ENCODE data around the gene WWC1. TPM values are rescaled to one million over a fixed set of nuclear protein-coding genes. Genes with fewer than 3 reads are reported as not detected.

The WWC1 gene
- total and polyA plus RNA-seq, 10 of the 15 experiments (the other 5 are each of a cell fraction or from before 2014, with no cell fraction given), result 0.50 to 7.8 (median 2.5) TPM

DNA sequence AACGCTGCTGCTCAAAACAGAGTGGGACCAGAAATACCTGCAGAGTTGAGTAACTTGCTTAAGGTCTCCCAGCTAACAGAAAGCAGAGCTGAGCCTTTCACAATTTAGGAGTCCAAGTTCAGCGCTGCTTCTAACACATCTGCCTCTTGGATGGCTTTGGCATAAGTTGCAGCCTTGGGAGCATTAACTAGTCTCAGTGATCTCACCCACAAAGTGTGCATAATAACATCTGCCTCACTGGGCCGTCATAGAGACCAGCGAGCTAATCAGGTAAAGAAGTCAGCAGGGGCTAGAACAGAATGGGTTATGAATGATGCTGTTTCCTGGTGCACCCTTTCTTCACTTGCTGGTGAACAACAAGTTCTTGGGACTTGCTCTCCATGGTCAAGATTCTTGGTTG is 36.5 kb downstream of the WWC1 start:
- in situ Hi-C loops (cut with MboI), result no loop called here
- ATAC-seq (no peak), FAIRE-seq (no peak), DNase-seq (ENCODE audit: low read depth, low spot score) (no peak)
- intact Hi-C loops (cut with micrococcal nuclease; ENCODE audit: unreplicated experiment), result no loop called here
- TF ChIP-seq, protein P1, sequence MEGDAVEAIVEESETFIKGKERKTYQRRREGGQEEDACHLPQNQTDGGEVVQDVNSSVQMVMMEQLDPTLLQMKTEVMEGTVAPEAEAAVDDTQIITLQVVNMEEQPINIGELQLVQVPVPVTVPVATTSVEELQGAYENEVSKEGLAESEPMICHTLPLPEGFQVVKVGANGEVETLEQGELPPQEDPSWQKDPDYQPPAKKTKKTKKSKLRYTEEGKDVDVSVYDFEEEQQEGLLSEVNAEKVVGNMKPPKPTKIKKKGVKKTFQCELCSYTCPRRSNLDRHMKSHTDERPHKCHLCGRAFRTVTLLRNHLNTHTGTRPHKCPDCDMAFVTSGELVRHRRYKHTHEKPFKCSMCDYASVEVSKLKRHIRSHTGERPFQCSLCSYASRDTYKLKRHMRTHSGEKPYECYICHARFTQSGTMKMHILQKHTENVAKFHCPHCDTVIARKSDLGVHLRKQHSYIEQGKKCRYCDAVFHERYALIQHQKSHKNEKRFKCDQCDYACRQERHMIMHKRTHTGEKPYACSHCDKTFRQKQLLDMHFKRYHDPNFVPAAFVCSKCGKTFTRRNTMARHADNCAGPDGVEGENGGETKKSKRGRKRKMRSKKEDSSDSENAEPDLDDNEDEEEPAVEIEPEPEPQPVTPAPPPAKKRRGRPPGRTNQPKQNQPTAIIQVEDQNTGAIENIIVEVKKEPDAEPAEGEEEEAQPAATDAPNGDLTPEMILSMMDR (IDR thresholded peaks at IDR 0.05 in 2 of 3, conservative IDR thresholded peaks at IDR 0.05 in 1 of 3; ENCODE audit: control insufficient read depth in 2 of 3, extremely low read depth in 1 of 3, insufficient read depth in 1 of 3, low read depth in 3 of 3, low read length in 3 of 3), result no peak
- TF ChIP-seq, protein P2, sequence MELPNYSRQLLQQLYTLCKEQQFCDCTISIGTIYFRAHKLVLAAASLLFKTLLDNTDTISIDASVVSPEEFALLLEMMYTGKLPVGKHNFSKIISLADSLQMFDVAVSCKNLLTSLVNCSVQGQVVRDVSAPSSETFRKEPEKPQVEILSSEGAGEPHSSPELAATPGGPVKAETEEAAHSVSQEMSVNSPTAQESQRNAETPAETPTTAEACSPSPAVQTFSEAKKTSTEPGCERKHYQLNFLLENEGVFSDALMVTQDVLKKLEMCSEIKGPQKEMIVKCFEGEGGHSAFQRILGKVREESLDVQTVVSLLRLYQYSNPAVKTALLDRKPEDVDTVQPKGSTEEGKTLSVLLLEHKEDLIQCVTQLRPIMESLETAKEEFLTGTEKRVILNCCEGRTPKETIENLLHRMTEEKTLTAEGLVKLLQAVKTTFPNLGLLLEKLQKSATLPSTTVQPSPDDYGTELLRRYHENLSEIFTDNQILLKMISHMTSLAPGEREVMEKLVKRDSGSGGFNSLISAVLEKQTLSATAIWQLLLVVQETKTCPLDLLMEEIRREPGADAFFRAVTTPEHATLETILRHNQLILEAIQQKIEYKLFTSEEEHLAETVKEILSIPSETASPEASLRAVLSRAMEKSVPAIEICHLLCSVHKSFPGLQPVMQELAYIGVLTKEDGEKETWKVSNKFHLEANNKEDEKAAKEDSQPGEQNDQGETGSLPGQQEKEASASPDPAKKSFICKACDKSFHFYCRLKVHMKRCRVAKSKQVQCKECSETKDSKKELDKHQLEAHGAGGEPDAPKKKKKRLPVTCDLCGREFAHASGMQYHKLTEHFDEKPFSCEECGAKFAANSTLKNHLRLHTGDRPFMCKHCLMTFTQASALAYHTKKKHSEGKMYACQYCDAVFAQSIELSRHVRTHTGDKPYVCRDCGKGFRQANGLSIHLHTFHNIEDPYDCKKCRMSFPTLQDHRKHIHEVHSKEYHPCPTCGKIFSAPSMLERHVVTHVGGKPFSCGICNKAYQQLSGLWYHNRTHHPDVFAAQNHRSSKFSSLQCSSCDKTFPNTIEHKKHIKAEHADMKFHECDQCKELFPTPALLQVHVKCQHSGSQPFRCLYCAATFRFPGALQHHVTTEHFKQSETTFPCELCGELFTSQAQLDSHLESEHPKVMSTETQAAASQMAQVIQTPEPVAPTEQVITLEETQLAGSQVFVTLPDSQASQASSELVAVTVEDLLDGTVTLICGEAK (IDR thresholded peaks at IDR 0.05; ENCODE audit: borderline replicate concordance), result no peak
- TF ChIP-seq HDAC2 (IDR thresholded peaks at IDR 0.05) (no peak), LARP7 (IDR thresholded peaks at IDR 0.05) (no peak), POLR2AphosphoS2 (IDR thresholded peaks at IDR 0.05; ENCODE audit: low read depth, low read length) (no peak), NBN (IDR thresholded peaks at IDR 0.05) (no peak), NR2C2 (IDR thresholded peaks at IDR 0.05; ENCODE audit: borderline replicate concordance, control insufficient read depth, insufficient read length, low read depth) (no peak)
- H3K79me2 ChIP-seq (ENCODE audit: control insufficient read depth, insufficient read depth, low read length), result no peaks in the 10 kb centered on the region
- no peak overlapping the region for H2AFZ ChIP-seq (ENCODE audit: control insufficient read depth, low read depth, low read length)
- H3K36me3 ChIP-seq (ENCODE audit: control insufficient read depth in 2 of 2, insufficient read depth in 2 of 2, low read length in 1 of 2), result no peaks in the 10 kb centered on the region
- H3K27ac ChIP-seq (ENCODE audit: control insufficient read depth, insufficient read depth), result no peak overlapping the region
- BruUV-seq (replicated peaks), result no TSS peak
- H3K27me3 ChIP-seq (replicated peaks in 1 of 2; ENCODE audit: control insufficient read depth in 2 of 2, insufficient read depth in 2 of 2, low read length in 1 of 2), result no peaks in the 10 kb centered on the region
- ChIA-PET CTCF (no interaction called here), POLR2A (no interaction called here), RAD21 (ENCODE audit: unreplicated experiment) (no interaction called here), SMC1A (ENCODE audit: uncharacterized antibody, unreplicated experiment) (interaction anchor here (1.1 kb wide), 1 partner anchor 11 kb away, joined by 3 read pairs; no protein-coding TSS in a partner anchor)
- WGBS (ENCODE audit: insufficient coverage, insufficient replicate concordance, low lambda C conversion rate, missing lambda C conversion rate), result 81% methylated on average over 4 of the region's 4 CpGs
- no peaks in the 10 kb centered on the region for H4K20me1 ChIP-seq (ENCODE audit: control insufficient read depth, insufficient read depth)
- no peak overlapping the region for H3K4me3 ChIP-seq
- H3K9me3 ChIP-seq (replicated peaks; ENCODE audit: control insufficient read depth, insufficient read depth, low read length), result no peaks in the 10 kb centered on the region
- peaks cover 12% of the 10 kb centered on the region for H3K4me1 ChIP-seq (ENCODE audit: control insufficient read depth, insufficient read depth, low read length)
- peak overlapping the region; percentile 57; the same call in 1 of the 2 replicates for H3K4me2 ChIP-seq (ENCODE audit: control insufficient read depth, insufficient read depth)
- H3K9ac ChIP-seq (ENCODE audit: control insufficient read depth, insufficient read depth, low read length), result no peak overlapping the region
